Measurements from ENCODE around the gene WDFY4. TPM values are rescaled to one million over a fixed set of nuclear protein-coding genes. Genes with fewer than 3 reads are reported as not detected.

The WDFY4 gene
- total and polyA plus RNA-seq, 4 donors: 3.1 to 3.8 (median 3.5) TPM

DNA sequence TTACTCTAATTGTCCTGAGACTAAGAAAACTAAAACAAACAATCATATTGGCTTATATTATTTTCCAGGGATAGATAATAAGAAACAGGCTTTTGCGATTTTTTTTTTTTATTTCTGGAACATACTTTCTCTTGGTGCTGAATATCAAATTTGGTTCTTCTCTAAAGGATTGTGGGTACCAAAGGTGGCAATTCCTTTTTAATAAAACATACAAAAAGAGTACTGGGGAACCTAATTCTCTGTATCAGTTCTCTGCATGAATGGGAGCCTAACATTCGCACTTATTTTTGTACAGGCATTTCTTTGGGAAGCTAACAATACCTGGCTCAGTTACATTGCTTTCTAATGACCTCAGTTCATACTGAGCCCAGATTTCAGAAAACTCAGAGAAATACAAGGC is 222.2 kb downstream of the WDFY4 start:
- no peaks in the 10 kb centered on the region for H3K27me3 ChIP-seq (ENCODE audit: control insufficient read depth, insufficient read depth, low read length)
- H3K9me3 ChIP-seq (ENCODE audit: control insufficient read depth, insufficient read depth, low read length): no peaks in the 10 kb centered on the region
- no peak overlapping the region for H3K4me3 ChIP-seq (ENCODE audit: low read depth, low read length)
- H3K27ac ChIP-seq (ENCODE audit: low read depth, low read length): no peak overlapping the region
- 100% methylated on average over 1 of the region's 2 CpGs for WGBS (ENCODE audit: insufficient coverage)
- no peaks in the 10 kb centered on the region for H3K4me1 ChIP-seq (ENCODE audit: control insufficient read depth, insufficient read depth, low read length)
- H3K36me3 ChIP-seq (ENCODE audit: control insufficient read depth, insufficient read depth, low read length): no peaks in the 10 kb centered on the region
- no peak for DNase-seq (ENCODE audit: low read depth in 4 of 6, low spot score in 6 of 6)

GRCh38 chr10:48907730-48908129 is 223.1 kb downstream of the WDFY4 start:
- no peak for DNase-seq (ENCODE audit: low read depth in 4 of 6, low spot score in 6 of 6)
- Histone ChIP-seq H3K27me3 (ENCODE audit: control insufficient read depth, insufficient read depth, low read length) (no peaks in the 10 kb centered on the region), H3K4me1 (ENCODE audit: control insufficient read depth, insufficient read depth, low read length) (no peaks in the 10 kb centered on the region), H3K27ac (ENCODE audit: low read depth, low read length) (no peak overlapping the region), H3K4me3 (ENCODE audit: low read depth, low read length) (no peak overlapping the region), H3K36me3 (ENCODE audit: control insufficient read depth, insufficient read depth, low read length) (no peaks in the 10 kb centered on the region), H3K9me3 (ENCODE audit: control insufficient read depth, insufficient read depth, low read length) (no peaks in the 10 kb centered on the region)
- WGBS (ENCODE audit: insufficient coverage): 90% methylated on average over 4 of the region's 4 CpGs

DNA sequence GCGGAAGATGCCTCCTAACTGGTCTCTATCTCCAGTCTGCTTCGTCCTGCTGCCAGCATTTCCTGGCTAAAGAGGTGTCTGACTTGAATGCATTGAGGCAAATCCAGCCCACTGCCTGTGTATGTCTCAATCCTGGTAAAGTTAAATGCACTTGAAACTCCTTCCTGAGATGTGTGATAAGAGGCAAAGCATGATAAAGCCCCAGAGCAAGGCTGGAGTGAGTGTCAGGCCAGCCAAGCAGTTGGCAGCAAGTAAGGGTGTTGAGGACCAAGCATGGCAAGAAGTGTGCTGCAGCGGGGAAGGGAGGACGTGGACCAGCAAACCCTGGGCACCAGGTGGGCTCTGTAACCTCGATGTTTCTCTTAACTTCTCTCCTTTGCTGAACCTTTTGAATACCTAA is 225.9 kb downstream of the WDFY4 start:
- H3K27me3 ChIP-seq (ENCODE audit: control insufficient read depth, insufficient read depth, low read length): no peaks in the 10 kb centered on the region
- DNase-seq (ENCODE audit: low read depth in 4 of 6, low spot score in 6 of 6): no peak
- no peaks in the 10 kb centered on the region for H3K36me3 ChIP-seq (ENCODE audit: control insufficient read depth, insufficient read depth, low read length)
- H3K9me3 ChIP-seq (ENCODE audit: control insufficient read depth, insufficient read depth, low read length): no peaks in the 10 kb centered on the region
- H3K27ac ChIP-seq (ENCODE audit: low read depth, low read length): no peak overlapping the region
- WGBS (ENCODE audit: insufficient coverage): 87% methylated on average over 2 of the region's 5 CpGs
- H3K4me1 ChIP-seq (ENCODE audit: control insufficient read depth, insufficient read depth, low read length): no peaks in the 10 kb centered on the region
- H3K4me3 ChIP-seq (ENCODE audit: low read depth, low read length): no peak overlapping the region

DNA sequence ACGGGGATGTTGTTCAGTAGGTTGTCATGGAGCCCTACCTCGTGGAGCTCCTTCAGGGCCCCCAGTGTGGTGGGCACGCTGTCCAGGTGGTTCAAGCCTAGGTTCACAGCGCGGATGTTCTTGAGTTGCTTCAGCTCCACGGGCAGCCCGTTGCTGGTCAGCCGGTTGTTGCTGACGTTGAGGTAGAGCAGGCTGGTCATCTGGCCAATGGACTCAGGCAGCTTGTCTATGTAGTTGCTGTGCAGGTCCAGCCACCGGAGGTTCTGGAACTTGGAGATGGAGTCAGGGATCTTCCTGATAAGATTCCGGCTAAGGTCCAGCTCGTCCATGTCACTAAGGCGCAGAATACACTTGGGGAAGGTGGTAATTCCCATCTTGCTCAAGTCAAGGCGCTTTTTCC is 229.0 kb downstream of the WDFY4 start:
- Histone ChIP-seq H3K4me3 (ENCODE audit: low read depth, low read length) (no peak overlapping the region), H3K27ac (ENCODE audit: low read depth, low read length) (no peak overlapping the region), H3K27me3 (ENCODE audit: control insufficient read depth, insufficient read depth, low read length) (no peaks in the 10 kb centered on the region), H3K36me3 (ENCODE audit: control insufficient read depth, insufficient read depth, low read length) (no peaks in the 10 kb centered on the region), H3K9me3 (ENCODE audit: control insufficient read depth, insufficient read depth, low read length) (no peaks in the 10 kb centered on the region), H3K4me1 (ENCODE audit: control insufficient read depth, insufficient read depth, low read length) (no peaks in the 10 kb centered on the region)
- no peak for DNase-seq (ENCODE audit: low read depth in 4 of 6, low spot score in 6 of 6)
- 95% methylated on average over 13 of the region's 14 CpGs for WGBS (ENCODE audit: insufficient coverage)

GRCh38 chr10:48923748-48924147 is 239.1 kb downstream of the WDFY4 start:
- Histone ChIP-seq H3K4me3 (ENCODE audit: low read depth, low read length) (no peak overlapping the region), H3K9me3 (ENCODE audit: control insufficient read depth, insufficient read depth, low read length) (no peaks in the 10 kb centered on the region), H3K36me3 (ENCODE audit: control insufficient read depth, insufficient read depth, low read length) (no peaks in the 10 kb centered on the region), H3K27me3 (ENCODE audit: control insufficient read depth, insufficient read depth, low read length) (no peaks in the 10 kb centered on the region), H3K4me1 (ENCODE audit: control insufficient read depth, insufficient read depth, low read length) (peaks cover 10% of the 10 kb centered on the region), H3K27ac (ENCODE audit: low read depth, low read length) (no peak overlapping the region)
- no CpG with 5 or more reads among the region's 3 CpGs for WGBS (ENCODE audit: insufficient coverage)
- no peak for DNase-seq (ENCODE audit: low read depth in 4 of 6, low spot score in 6 of 6)

DNA sequence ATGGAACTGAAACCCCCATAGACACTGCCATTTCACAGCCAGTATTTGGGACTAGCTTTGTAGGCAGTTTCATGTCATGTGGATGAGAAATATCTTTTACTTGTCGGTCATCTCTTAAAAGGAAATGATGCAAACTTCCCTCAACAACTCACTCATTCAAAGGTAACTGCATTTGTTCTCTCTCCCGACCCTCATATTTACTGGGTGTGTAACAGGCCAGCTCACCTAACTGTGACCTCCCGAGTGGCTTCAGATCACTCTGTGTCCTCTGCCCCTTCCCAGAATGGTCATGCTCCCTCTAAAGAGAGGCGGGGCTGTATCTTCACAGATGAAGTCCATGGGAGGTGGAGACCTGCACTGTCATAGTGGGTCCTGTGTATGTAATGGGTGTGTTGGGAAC is 240.3 kb downstream of the WDFY4 start:
- DNase-seq (ENCODE audit: low read depth in 4 of 6, low spot score in 6 of 6): no peak
- H3K36me3 ChIP-seq (ENCODE audit: control insufficient read depth, insufficient read depth, low read length): no peaks in the 10 kb centered on the region
- no peak overlapping the region for H3K27ac ChIP-seq (ENCODE audit: low read depth, low read length)
- no peak overlapping the region for H3K4me3 ChIP-seq (ENCODE audit: low read depth, low read length)
- 86% methylated on average over 2 of the region's 4 CpGs for WGBS (ENCODE audit: insufficient coverage)
- peaks cover 10% of the 10 kb centered on the region for H3K4me1 ChIP-seq (ENCODE audit: control insufficient read depth, insufficient read depth, low read length)
- no peaks in the 10 kb centered on the region for H3K9me3 ChIP-seq (ENCODE audit: control insufficient read depth, insufficient read depth, low read length)
- no peaks in the 10 kb centered on the region for H3K27me3 ChIP-seq (ENCODE audit: control insufficient read depth, insufficient read depth, low read length)

GRCh38 chr10:48926255-48926654 is 241.6 kb downstream of the WDFY4 start:
- 63% methylated on average over 1 of the region's 1 CpG for WGBS (ENCODE audit: insufficient coverage)
- DNase-seq (ENCODE audit: low read depth in 4 of 6, low spot score in 6 of 6): no peak
- H3K4me3 ChIP-seq (ENCODE audit: low read depth, low read length): no peak overlapping the region
- H3K27ac ChIP-seq (ENCODE audit: low read depth, low read length): no peak overlapping the region
- no peaks in the 10 kb centered on the region for H3K9me3 ChIP-seq (ENCODE audit: control insufficient read depth, insufficient read depth, low read length)
- H3K27me3 ChIP-seq (ENCODE audit: control insufficient read depth, insufficient read depth, low read length): no peaks in the 10 kb centered on the region
- peaks cover 10% of the 10 kb centered on the region for H3K4me1 ChIP-seq (ENCODE audit: control insufficient read depth, insufficient read depth, low read length)
- H3K36me3 ChIP-seq (ENCODE audit: control insufficient read depth, insufficient read depth, low read length): no peaks in the 10 kb centered on the region

DNA sequence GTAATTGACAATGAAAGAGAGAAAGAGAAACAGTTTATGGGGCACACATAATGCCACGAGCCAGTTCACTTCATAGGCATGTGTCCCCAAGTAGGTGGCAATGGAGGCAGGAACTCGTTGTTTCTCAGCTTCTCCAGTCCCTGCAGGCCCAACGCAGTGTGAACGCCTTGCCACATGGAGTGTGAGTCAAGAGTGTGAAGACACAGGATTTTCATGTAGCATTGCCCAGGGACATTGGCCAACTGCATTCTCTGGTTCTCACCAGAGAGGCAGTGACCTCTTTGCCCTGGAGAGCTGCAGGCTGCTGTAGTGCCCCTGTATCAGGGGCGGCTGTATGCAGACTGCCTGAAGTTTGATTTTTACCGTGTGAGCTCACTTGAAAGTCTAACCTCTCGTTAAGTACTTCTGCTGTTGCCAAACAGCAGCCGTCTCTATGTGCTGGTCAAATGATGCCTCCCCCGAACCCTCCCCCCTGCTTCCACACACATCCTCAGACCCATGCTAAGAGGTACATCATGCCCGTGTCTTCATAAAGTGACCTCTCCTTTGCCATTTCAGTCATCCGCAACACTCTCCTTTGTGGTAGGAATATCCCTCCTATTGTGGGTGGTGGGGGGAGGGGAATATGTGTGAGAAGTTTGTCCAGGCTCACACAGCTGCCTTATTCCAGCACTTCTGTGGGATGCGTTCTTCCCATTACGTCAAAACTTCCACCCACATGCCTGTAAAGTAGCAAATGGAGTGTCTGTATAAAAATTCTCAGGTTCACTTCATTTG is 242.3 kb downstream of the WDFY4 start:
- Histone ChIP-seq H3K9me3 (ENCODE audit: control insufficient read depth, insufficient read depth, low read length) (no peaks in the 10 kb centered on the region), H3K27ac (ENCODE audit: low read depth, low read length) (no peak overlapping the region), H3K27me3 (ENCODE audit: control insufficient read depth, insufficient read depth, low read length) (no peaks in the 10 kb centered on the region), H3K4me1 (ENCODE audit: control insufficient read depth, insufficient read depth, low read length) (peaks cover 10% of the 10 kb centered on the region), H3K36me3 (ENCODE audit: control insufficient read depth, insufficient read depth, low read length) (no peaks in the 10 kb centered on the region), H3K4me3 (ENCODE audit: low read depth, low read length) (no peak overlapping the region)
- 74% methylated on average over 9 of the region's 13 CpGs for WGBS (ENCODE audit: insufficient coverage)
- no peak for DNase-seq (ENCODE audit: low read depth in 4 of 6, low spot score in 6 of 6)

- Histone ChIP-seq H3K27me3 (ENCODE audit: control insufficient read depth, insufficient read depth, low read length) (no peaks in the 10 kb centered on the region), H3K36me3 (ENCODE audit: control insufficient read depth, insufficient read depth, low read length) (no peaks in the 10 kb centered on the region), H3K4me3 (ENCODE audit: low read depth, low read length) (no peak overlapping the region), H3K27ac (ENCODE audit: low read depth, low read length) (no peak overlapping the region), H3K4me1 (ENCODE audit: control insufficient read depth, insufficient read depth, low read length) (peaks cover 6% of the 10 kb centered on the region), H3K9me3 (ENCODE audit: control insufficient read depth, insufficient read depth, low read length) (no peaks in the 10 kb centered on the region)
- 70% methylated on average over 5 of the region's 5 CpGs for WGBS (ENCODE audit: insufficient coverage)
- DNase-seq (ENCODE audit: low read depth in 4 of 6, low spot score in 6 of 6): no peak
These were observed 244.8 kb downstream of the WDFY4 start for GRCh38 chr10:48929413-48929990.

GRCh38 chr10:48931188-48931587 is 246.5 kb downstream of the WDFY4 start:
- no peaks in the 10 kb centered on the region for H3K27me3 ChIP-seq (ENCODE audit: control insufficient read depth, insufficient read depth, low read length)
- no peaks in the 10 kb centered on the region for H3K9me3 ChIP-seq (ENCODE audit: control insufficient read depth, insufficient read depth, low read length)
- H3K27ac ChIP-seq (ENCODE audit: low read depth, low read length): no peak overlapping the region
- H3K4me3 ChIP-seq (ENCODE audit: low read depth, low read length): no peak overlapping the region
- H3K36me3 ChIP-seq (ENCODE audit: control insufficient read depth, insufficient read depth, low read length): no peaks in the 10 kb centered on the region
- peaks cover 13% of the 10 kb centered on the region for H3K4me1 ChIP-seq (ENCODE audit: control insufficient read depth, insufficient read depth, low read length)
- DNase-seq (ENCODE audit: low read depth in 4 of 6, low spot score in 6 of 6): no peak
- 43% methylated on average over 1 of the region's 4 CpGs for WGBS (ENCODE audit: insufficient coverage)

Measured in spinal cord (tissue), 10 donors.